GM18520 (cell line): Measurements from ENCODE around the gene IRAK3.
"Not testable (repeated sequence)": the region's sequence is repeated elsewhere in the genome, so short reads cannot be mapped to it uniquely, and the experiment has no call there.

Source experiments
- ATAC-seq: cut with Tn5 transposase; IDR thresholded peaks from one replicate; pipeline ENCODE4 v1.9.1; 2021; ENCODE audit not compliant: unreplicated experiment

IRAK3 gene

DNA sequence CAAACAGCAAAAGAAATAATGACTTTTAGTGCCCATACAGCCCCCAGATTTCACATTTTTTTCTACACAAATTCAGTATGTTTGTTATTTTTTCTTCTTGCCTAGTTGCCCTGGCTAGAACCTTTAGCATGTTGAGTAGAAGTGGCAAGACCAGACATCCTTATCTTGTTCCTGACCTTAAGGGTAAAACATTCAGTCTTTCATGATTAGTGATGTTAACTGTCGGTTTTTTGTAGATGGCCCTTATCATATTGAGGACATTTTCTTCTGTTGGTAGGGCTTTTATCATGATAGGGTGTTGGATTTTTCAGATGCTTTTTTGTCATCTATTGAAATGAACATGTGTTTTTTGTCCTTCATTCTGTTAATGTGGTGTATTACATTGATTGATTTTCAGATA is 17.1 kb downstream of the IRAK3 start:
- ATAC-seq, result no peak

DNA sequence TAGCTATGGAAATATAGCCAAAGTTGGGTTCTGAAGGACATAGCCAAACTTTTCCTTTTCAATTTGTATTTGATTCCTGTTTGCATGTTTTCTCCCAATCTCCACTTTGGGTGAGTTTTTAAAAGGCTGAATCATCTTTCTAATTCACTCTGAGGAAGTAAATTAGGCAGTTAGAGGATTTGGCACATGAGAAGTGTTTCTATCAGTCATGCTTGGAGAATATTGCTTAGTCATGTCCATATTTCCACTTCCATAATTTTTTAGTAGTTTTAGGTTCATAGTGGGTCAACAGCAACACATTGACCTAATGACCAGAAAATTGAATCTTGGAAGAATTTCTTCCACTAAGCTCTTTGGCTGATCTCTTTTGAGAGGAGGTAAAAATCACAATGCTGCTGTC is 21.8 kb downstream of the IRAK3 start:
- no peak for ATAC-seq

DNA sequence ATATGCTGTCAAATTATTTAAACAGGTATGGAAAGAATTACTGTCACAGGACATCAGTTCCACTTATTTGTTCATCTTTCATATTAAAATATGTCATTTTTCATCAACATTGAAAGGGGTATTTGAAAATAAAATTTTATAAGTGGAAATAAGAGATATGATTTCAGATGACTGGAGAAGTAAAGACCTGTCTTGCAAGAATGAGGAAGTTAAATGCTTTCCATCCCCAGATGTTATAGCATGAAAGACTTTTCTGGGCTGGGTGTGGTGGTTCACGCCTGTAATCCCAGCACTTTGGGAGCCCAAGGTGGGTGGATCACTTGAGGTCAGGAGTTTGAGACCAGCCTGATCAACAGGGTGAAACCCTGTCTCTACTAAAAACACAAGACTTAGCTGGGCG is 22.6 kb downstream of the IRAK3 start:
- ATAC-seq, result not testable (repeated sequence)

DNA sequence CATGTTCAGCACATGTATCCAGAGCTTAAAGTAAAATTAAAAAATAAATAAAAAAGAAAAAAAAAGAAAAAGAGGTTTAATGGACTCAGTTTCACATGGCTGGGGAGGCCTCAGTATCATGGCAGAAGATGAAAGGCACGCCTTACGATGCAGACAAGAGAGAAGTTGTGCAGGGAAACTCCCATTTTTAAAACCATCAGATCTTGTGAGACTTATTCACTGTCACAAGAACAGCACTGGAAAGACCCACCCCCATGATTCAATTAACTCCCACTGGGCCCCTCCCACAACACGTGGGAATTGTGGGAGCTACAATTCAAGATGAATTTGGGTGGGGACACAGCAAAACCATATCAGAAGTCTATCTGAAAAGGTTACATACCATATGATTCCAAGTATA is 24.0 kb downstream of the IRAK3 start:
- ATAC-seq, result not testable (repeated sequence)

DNA sequence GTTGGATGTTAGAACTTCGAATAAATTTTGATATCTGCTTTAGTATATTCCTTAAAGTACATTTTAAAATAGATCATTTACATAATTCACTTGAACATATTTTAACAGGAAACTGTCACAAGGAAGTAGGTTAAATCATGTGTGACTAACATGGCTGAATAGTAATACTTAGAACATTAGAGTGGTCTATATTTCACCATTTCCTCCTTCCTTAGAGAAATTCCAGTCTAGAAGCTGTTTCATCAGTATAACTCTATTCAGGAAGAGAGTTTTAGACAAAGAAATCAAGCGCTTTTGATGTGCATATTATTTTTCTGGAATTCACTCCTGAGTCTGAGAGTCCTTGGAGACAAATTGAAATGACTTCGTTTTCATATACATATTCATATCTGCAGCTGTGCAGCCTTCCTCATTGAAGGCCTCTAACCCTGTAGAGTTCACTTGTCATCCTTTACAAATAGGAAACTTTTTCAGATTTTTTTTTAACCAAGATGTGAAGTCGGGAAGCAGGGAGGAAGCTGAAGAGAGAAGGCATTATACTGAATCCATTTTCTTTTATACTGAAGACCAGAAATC is 28.4 kb downstream of the IRAK3 start:
- ATAC-seq, result no peak

DNA sequence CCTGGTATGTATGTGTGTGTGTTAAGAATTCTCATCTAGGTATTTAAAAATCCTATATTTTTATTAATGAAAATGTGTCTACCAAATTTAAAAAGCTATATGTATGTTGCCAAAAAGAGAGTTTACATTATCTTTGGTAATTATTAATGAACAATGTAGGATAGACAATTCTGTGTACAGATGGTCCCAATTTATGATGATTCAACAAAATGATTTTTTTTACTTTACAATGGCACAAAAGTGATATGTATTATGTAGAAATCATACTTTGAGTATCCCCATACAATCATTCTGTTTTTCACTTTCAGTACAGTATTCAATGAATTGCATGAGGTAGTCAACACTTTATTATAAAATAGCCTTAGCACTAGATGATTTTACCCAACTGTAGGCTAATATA is 39.4 kb downstream of the IRAK3 start:
- ATAC-seq, result no peak

DNA sequence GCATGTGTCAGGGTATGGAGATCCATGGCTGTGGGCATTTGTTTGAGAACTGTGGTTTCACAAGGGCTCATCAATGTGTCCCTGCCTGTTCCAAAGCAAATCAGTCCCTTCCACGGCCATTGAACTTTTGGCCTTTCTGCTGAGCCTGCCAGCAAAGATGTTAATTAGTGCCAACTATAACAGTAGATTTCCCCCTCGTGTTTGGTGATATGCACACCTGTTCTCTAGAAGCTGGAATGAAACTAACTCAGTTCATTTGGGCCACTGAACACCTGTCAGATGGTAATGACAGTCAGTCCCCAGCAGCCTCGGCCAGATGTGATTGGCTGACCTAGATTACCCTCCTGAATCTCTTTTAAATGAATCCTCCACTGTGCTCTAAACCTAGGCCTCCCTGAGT is 43.2 kb downstream of the IRAK3 start:
- peak; percentile 32 for ATAC-seq

DNA sequence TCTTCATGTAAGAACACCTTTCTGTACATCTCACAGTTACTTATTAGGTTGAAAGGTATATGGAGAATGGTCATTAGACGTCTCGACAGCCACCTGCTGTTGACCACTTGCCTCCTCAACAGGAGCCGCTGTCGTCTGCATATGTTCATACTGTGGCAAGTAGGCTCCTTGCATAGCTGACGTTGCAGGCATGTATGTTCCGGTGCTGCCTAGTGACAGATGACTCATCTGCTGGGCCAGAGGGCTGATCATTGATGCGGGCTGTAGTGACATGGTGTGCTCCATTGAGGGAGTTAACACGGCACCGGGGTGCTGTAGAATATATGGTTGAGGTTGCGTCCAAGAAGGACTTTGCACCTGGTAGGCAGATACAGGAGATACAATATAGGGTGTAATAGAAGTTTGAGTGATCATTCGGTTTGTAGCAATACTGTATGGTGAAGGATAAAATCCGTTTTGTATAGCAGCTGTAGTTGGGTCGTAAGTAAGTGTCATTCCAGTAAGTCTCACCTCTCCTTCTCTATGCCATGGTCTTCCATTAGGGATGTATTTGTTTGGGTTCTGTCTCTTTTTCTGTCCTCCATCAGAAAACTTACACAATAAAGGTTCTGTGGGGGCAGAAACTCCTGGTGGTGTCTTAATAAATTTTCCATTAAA is 45.2 kb downstream of the IRAK3 start:
- ATAC-seq, result peak; percentile 84

DNA sequence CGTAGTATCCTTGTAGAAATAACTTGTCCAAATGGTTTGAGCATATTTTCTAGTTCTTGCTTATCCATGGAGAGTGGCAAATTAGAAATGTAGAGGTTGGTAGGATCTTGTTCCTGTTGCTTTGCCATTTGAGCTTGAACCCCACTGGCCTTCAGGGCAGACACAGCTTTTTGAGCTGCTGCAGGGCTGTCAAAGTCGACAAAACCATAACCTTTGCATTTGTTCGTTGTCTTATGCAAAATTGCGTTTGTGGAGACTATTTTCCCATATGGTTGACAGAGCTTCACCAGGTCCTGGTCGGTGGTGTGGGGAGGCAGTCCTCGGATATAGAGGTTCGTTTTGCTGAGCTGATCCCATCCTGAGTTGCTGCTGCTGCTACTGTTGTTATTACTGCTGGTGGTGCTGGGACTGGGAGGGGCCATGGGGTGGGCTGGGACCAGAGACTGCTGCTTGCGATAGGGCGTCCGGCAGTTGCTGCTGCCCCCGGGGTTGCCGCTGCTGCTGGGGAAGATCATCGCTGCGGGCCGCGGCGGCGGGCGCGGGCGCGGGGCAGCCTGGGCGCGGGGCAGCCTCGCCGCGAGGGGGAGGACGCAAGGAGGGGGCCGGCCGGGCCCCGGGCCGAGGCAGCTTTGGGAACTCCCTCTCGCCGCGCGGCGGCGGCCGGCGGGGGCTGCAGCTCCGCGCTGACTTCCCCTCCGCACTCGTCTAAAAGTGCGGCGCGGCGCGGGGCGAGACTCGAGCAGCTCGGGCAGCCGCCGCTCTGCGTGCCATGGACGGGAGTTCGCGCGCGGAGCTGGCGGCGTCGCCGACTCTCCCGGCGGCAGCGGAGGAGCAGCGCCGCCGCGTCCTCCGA is 46.0 kb downstream of the IRAK3 start:
- peak; percentile 26 for ATAC-seq

DNA sequence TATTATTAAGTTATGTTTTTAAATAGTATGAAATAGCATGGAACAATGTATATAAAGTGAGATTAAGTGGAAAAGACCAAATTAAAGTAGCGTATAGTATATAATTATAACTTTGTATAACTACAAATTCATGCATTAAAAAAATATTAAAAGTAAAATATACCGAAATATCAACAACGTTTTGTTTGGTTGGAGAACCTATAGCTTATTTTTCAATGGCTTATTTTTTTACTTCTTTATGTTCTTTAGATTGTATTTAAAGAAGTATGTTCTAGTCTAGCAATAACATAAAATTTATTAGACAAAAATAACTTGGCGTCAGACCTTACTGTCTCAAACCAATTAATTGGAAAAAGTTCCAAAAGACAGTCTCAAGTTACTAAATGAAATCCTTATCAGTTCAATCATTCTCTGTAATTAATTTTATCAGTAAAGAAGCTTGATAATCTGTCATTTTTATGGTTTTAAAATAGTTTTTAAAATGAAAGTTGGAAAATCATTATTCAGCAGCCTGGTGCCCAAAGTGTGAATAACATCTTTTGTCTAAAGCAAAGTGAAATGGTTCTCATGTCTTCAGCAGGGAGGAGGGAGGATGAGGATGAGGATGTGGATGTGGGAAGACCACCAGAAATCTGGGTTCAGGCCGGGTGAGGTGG is 46.7 kb downstream of the IRAK3 start:
- no peak for ATAC-seq

DNA sequence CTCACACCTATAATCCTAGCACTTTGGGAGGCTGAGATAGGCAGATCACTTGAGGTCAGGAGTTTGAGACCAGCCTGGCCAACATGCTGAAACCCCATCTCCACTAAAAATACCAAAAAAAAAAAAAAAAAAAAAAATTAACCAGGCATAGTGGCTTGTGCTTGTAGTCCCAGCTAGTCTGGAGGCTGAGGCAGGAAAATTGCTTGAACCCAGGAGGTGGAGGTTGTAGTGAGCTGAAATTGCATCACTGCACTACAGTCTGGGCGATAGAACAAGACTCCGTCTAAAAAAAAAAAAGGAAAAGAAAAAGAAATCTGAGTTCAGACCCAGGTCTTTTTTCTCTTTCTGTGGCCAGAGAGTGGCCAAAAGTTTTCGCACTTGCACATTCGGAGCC is 47.3 kb downstream of the IRAK3 start:
- ATAC-seq, result not testable (repeated sequence)

DNA sequence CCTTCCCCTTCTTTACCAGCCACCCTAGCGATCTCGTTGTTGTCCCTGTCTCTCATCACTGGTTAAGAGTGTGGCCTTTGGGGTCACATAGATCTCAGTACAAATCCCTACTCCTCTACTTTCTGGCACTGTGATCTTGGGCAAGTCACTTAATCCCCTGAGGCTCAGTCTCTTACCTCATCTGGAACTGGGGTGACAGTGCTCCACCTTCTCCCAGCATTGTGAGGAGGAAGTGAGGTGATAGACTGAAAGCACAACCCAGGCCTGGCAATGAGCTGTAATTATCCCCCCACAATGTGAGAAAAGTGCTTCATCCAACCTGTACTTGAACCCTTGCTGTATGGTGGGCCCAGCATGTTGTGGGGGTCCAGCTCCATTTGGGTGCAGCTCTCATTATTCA is 48.0 kb downstream of the IRAK3 start:
- no peak for ATAC-seq

DNA sequence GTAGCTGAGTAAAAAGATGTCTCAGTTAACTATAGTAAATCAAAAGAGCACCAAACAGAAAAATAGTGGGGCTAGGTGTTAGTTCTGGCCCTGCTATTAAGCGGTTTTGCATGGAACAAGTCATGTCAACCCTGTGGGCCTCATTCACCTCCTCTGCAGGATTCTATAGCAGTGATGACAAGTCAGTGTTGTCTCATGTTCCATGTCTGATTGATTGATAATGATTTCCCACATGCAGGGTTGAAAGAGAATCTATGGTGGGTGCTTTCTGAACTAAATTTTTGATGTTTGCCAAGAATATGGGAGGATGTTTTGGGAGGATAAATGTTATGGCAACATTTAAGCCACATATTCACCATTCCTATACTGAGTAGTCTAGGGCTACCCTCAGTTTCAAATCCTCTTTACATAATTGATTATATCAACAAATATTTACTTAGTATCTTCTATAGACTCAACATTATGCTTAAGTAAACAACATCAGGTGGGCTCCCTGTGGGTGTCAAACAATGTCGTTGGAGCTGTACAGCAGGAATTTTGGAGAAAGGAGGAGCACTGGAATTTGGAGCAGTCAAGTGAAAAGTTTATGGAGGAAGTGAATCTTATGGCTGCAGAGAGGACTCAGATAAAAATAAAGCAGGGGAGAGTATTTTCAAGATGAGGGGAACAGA is 48.6 kb downstream of the IRAK3 start:
- no peak for ATAC-seq

DNA sequence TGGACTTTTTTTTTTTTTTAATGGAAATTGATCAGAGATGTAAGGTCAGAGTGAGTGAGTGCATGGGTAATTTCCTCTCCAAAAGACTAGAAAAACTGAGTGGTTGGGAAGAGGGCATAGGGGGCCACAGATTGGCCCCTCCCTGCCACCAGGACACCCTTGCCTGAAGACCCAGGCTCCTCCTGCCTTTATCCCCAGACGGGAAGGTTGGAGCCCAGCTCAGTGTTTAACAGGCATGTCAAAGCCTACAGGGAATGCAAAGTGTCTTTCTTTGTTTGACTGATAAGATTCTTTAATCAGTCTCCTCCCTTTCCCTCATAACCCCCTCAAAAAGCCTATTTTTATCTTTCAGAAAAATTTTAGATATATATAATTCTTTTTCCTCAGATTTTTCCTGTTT is 50.3 kb downstream of the IRAK3 start:
- no peak for ATAC-seq

DNA sequence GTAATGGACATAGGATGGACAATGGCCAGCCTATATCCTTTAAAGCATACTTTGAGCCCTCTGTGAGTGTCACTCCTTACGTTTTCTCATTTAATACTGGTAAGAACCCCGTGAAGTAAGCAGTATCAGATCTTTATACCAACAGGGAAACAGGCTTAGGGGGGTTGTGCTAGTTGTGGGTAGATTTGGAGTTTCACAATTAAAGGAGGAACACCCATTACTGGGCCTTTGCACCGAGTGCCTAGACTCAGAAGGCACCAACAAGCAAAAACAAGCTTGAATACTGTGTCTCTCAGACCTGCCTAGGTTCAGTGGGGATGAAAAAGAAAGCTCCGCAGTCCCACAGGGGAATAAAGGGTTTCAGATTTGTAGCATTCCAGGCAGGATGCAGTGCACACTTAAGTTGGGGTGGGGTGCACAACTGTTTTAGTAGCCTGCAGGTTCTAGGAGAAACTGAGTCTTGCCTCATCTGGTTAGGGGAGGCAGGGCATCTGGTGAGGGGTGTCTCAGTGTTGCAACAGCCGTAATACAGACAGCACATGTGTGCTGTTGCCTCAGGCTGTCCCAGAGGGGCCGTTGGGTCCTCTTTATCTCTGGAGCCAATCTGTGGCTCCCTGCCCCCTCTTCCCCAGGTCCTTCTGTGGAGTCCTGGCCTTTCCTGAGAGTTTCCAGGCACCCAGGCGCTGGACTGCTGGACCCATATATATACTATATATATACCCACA is 51.2 kb downstream of the IRAK3 start:
- no peak for ATAC-seq

DNA sequence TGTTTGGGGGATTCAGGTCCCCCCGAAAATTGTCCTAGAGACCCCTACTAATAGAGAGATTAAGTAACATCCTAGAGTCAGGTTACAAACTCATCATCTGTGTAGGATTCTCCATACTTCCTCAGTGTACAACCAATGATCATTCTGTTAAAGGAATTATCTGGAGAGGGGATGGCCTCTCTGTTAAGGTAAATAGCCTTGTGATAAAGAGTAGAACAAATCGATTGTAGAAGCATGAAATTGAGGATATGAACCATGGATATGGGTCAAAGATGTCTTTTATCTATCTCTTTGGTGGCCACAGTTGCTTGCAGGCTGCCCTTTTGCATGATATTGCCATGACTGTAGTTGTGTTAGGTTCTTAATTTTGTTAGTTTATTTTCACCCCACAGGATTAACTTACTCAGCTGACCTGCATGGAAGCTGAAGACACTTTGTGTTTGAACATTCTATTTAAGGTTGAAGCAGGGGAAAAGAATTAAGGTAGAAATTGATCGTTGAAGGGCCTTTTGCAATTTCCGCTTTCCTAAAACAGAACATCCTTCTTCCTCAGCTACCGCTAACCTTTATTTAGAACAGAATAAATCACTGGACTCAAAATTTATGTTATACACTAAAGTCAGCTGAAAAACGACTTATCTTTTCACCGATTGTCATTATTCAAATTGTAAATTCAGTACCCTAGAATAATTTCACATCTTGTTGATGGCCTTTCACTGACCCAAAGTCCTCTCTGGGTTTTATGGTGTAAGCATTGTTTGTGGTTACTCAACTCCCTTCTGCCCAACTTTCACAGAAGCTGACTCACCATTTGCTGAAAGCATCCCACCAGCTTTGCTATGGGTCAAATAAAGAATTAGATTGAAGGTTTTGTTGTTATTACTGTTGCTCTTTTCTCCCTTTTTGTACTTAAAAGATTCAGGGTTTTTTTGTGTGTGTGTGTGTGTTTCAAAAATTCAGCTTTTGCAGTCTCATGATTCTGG is 52.3 kb downstream of the IRAK3 start:
- no peak for ATAC-seq

DNA sequence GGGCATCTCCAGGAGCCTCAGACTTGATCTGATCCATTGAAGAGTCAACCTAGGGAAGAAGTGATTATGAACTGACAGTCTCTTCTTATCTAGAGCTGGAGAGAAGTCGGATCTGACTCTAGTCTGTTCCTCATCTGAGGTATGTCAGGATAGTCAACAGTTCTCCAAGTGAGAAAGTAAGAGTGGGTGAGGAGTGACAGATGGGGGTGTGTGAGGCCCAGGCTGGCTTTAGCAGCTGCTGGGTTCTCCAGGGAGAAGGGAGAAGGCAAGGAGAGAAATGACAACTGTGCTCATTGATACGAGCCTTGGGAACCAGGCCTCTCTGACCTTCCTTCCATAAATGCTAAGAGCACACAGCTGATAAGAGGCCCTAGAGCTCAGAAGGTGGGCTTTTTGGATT is 53.3 kb downstream of the IRAK3 start:
- no peak for ATAC-seq

DNA sequence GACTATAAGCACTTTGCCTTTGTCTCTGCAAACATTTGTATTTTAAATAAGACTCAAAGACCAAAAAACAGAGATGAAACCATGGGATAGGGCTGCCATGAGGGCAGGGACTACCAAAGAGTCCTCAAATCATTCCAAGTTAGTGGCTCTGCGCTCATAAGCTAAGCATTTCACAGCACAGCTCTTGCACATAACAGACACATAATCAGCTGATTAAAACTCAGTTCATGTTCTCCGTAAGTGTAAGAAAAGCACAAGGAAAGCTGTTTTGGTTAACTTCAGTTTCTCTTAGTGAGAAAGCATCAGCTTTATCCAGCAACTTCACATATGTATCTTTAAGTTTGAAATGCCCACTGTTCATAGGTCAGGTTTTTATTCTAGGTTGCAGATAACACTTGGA is 54.9 kb downstream of the IRAK3 start:
- ATAC-seq, result no peak

DNA sequence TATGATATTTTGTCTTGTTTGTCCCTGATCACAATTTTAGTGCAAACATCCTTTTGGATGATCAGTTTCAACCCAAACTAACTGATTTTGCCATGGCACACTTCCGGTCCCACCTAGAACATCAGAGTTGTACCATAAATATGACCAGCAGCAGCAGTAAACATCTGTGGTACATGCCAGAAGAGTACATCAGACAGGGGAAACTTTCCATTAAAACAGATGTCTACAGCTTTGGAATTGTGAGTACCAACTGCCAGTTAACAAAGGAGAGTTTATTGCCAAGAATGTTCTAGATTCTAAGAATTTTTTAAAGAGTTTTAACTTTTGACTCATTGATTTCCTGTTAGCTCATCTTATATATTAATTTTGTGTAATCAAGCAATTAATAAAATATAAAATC is 55.4 kb downstream of the IRAK3 start:
- no peak for ATAC-seq
